ENCODE results near the gene GRIK4.

GRIK4 gene

DNA sequence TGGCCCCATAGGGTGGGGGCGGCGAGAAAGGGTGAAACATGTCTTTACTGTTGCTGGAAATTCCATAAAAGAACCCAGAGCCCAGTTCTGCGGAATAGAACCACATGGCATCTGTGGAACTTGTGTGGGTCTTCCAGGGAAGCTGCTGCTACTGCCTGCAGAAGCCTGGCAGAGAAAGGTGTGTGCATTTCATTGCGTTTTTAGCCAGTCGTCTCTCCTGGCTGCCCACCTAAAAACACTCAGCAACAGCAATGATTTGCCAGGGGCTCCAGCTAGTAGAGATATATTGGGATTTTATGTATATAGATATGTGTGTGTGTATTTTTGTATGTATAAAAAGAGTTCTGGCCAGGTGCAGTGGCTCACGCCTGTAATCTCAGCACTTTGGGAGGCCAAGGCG, 385.1 kb downstream of the GRIK4 start:
- no peak for DNase-seq

DNA sequence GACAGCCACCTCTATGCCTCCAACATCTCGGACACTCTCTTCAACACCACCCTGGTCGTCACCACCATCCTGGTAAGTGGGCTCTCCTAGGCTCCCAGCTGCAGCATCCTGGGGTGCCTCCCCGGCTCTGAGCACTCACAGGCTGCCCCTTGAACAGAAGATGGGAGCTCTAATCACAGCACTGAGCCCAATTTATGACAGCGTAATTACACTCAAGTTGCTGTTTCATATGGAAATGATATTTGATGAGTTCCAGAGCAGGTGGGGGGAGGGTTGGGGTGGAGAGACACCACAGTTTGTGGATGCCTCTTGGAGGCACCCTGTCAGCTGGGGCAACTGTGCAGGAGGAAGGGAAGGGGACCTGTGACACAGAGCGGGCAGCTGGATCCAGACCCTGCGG, 387.0 kb downstream of the GRIK4 start:
- no peak for DNase-seq

- DNase-seq = no peak
Observed at GRCh38 chr11:120899720-120900119, 388.2 kb downstream of the GRIK4 start.

DNA sequence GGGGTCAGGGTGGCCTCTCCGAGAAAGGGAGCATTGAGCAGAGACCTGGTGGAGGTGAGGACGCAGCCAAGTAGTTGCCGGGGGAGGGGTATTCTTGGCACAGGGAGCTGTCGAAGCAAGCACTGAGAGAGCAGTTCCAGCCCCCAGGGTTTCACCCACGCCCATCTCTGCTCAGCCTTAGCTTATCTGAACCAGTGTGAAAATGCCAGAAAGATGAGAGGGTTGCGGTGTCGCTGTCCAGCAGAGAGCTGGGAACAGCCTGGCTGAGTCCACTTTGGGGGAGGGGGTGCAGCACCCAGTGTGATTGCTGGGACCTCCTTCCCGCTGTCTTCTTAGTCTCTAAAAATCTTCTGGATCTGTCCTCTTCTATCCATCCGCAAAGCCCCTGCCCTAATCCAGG, 389.1 kb downstream of the GRIK4 start:
- DNase-seq = no peak

- no peak for DNase-seq
Observed at GRCh38 chr11:120903686-120904085, 392.1 kb downstream of the GRIK4 start.

DNA sequence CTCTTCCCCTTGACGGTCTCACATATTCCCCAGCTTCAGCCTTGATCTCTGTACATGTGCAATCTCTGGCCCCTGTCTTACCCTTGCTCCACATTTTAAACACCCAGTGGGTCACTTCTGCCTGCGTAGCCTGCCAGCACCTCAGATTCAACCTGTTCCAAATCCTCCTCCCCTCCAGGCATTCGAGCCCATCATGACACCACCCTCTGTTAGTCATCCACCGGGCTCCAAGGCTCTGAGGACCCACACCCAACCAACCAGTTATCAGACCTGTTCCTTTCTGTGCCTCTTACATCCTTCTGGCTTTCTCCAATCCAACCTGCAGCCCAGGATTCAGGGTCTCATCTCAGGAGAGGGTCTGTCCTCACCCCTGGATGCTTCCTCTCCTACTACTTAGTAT, 392.6 kb downstream of the GRIK4 start:
- DNase-seq = no peak

GRCh38 chr11:120906766-120907165, 395.2 kb downstream of the GRIK4 start:
- no peak for DNase-seq

- no peak for DNase-seq
Observed at GRCh38 chr11:120907971-120908370, 396.4 kb downstream of the GRIK4 start.

- no peak for DNase-seq
Observed at GRCh38 chr11:120908461-120909181, 397.1 kb downstream of the GRIK4 start.

GRCh38 chr11:120909676-120910416, 398.3 kb downstream of the GRIK4 start:
- DNase-seq = no peak

DNA sequence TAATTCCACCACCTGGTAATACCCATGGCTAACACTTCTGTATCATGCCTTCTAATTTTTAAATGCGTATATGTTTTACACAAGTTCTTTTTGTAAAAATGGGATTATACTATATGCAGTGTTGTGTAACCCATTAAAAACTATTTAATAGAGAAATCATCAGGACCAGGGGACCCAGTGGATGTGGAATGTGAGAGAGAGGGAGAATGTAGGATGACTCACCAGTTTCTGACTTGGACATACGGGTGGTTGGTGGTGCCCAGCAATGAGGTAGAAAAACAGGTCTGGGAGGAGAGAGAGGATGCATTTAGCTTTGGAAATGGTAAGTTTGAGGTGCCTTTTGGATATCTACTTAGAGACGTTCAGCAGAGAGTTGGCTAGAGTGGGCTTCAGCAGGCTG, 400.4 kb downstream of the GRIK4 start:
- DNase-seq = no peak

- DNase-seq = no peak
Observed at GRCh38 chr11:120912504-120912903, 401.0 kb downstream of the GRIK4 start.

DNA sequence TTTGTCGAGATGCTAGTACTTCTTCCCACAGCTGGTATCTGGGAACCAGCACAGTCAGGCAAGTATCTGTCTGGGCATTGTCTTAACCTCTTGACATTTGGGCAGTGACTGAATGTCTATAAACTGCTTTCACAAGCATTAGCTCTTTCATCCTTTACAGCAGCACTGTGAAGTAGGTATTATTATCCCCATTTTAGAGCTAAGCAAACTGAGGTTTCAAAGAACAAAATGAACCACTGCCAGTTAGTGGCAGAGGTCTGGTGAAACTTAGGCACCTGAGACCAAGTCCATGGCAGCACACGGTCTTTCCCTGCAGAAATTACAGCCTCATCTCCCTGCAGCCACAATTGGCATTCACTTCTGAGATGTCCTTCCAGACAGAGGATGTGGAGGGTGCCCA, 401.4 kb downstream of the GRIK4 start:
- DNase-seq = no peak

GRCh38 chr11:120914021-120914420, 402.5 kb downstream of the GRIK4 start:
- DNase-seq = no peak

- DNase-seq = no peak
Observed at GRCh38 chr11:120914601-120915000, 403.1 kb downstream of the GRIK4 start.

- no peak for DNase-seq
Observed at GRCh38 chr11:120917559-120918239, 406.2 kb downstream of the GRIK4 start.

- DNase-seq = no peak
Observed at GRCh38 chr11:120918257-120918656, 406.7 kb downstream of the GRIK4 start.

- no peak for DNase-seq
Observed at GRCh38 chr11:120919045-120919444, 407.5 kb downstream of the GRIK4 start.

- no peak for DNase-seq
Observed at GRCh38 chr11:120919566-120919965, 408.0 kb downstream of the GRIK4 start.

GRCh38 chr11:120923866-120924508, 412.4 kb downstream of the GRIK4 start:
- DNase-seq = no peak

DNA sequence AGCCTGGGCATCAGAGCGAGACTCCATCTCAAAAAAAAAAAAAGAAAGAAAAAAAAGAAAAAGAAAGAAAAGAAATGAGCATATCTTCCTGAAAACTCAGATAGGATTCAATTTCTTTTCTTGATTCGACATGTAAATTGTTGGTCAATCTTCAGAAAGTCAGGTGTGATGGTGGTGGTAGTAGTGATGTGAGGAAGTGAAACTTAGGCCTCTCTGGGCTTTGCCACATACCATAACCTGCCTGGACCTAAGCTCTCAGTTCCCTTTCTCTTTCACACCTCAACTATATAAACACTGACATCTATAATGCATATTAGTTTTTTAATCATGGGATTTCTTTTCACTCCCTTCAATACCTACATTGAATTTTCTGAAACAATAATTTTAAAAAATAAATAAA, 414.4 kb downstream of the GRIK4 start:
- no peak for DNase-seq

DNA sequence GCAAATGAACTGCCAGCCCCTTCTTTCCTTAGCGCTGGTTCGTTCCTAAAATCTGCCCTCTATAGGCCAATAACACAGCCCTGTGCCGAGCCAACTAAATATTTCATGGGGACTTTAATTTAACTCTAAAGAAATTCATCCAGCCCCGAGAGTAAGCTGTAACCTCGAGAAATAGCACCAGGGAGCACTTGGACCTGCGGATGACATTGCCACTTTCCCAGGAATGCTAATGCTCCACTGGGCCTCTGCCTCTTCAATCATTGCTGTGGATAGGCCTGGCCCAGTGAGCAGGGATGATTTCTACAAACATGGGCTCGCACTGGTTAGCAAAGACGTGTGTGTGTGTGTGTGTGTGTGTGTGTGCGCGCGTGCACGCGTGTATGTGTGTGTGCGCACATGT, 417.1 kb downstream of the GRIK4 start:
- DNase-seq = no peak

- DNase-seq = no peak
Observed at GRCh38 chr11:120929090-120929489, 417.5 kb downstream of the GRIK4 start.

Data from activated CD4-positive, alpha-beta T cell treated with anti-CD3 and anti-CD28 coated beads, Interleukin-2, amount 50 U/mL, for 1 hour (primary cell).